GM18517 (cell line): ENCODE results near the gene ZNF280C.

Experiments used
- ATAC-seq: cut with Tn5 transposase; IDR thresholded peaks from one replicate; pipeline ENCODE4 v1.9.1; 2021; ENCODE audit warnings: mild to moderate bottlenecking, moderate library complexity; ENCODE audit not compliant: unreplicated experiment

The ZNF280C gene

DNA sequence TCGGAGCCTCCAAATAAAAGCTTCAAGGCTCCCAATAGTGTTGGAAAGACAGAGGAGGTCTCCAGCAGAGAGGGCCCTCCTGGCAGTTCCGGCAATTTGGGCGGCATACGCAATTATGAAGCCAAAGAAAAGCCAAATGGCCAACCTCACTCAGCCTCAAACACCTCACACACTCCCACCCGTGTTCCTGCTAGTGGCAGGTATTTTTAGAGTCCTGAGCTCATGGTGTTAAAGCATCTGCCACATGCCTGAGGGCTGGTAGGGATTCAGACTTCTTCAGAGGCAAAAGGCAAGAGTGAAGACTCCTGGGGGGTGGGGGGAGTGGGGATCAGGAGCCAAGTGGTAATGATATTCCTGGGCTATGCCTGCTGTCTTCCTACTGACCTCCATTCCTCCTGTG is 89.5 kb downstream of the ZNF280C start:
- no peak for ATAC-seq

DNA sequence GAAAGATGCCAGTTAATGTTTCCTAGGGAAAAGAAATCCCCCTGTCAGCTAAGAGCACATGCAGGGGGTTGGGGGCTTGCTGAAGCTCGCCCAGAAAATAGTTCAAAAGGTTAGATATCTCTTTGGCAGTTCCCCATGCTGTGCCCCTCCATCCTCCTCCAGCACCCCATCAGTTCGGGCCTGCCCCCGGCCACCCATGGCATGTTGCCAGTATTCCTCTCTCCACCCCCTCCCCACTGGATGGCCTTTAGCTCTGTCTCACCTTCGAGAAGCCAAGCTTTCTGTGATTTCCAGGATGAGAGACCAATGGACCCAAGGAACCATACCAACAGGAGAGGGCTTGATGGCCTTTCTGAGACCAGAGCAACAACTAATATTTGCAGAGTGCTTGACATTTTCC is 91.8 kb downstream of the ZNF280C start:
- no peak for ATAC-seq

DNA sequence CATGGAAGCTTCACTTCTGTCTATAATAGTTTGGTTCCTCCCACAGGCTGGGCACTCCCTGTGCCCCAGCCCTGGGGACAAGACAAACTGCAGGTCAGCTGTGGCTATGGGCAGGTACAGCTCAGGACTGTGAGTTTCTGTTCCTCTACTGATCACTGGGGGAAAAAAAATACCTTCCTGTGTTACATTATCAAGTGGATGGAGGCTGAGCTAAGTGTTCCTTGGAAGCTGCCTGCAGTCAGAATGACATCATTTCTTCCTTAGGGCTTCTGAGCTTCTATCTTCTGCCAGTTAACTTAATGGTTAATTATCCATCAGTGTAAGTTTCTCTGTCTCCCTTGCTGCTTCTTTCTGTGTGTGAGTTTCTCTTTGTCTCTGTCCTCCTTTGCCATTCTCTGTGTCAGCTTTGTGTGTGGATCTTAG is 92.3 kb downstream of the ZNF280C start:
- ATAC-seq = peak; percentile 86

DNA sequence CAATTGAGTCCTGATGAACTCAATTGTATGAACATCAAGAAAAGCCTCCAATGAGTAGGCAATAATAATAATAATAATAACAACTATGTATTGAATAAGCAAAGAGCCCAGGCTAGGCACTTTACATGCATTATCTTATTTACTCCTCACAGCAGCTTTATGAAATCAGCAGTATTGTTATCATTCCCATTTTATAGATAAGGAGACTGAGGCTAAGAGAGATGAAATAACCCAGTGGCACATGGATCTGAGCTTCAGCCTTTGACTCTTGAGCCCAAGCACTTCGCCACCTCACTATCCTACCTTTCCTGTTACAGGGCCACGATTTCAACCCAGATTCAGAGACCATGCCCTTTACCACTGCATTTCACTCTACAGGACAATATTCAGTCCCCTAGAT is 93.8 kb downstream of the ZNF280C start:
- no peak for ATAC-seq

DNA sequence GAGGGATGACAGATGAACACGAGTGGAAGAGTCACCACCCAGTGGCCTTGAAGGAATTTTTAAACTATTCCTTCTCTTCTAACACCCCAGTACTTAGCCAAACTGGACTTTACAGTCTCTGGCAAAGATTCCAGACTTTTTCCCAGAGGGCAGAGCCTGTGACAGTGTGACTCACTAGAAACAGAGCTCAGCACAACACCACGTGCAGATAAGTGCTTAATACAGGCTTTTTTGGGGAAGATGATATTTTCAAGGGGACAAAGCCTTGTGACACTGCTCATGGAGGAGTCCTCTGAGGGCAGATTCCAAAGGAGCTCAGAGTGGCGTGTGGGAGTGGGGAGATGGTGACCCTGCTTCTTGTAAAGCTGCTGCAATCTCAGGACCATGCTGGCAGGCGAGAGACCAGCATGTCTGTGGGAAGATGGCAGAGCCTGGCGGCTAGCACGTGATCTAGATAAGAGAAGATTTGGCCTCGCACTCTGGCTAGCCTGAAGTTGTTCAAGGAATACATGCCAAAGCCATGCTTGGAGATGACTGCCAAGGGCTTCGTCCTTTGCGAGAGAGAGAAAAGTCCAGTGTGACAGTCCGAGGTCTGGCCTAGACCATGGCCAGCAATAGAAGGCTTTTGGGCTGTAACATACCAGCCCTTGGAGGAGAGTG is 94.5 kb downstream of the ZNF280C start:
- ATAC-seq = no peak

DNA sequence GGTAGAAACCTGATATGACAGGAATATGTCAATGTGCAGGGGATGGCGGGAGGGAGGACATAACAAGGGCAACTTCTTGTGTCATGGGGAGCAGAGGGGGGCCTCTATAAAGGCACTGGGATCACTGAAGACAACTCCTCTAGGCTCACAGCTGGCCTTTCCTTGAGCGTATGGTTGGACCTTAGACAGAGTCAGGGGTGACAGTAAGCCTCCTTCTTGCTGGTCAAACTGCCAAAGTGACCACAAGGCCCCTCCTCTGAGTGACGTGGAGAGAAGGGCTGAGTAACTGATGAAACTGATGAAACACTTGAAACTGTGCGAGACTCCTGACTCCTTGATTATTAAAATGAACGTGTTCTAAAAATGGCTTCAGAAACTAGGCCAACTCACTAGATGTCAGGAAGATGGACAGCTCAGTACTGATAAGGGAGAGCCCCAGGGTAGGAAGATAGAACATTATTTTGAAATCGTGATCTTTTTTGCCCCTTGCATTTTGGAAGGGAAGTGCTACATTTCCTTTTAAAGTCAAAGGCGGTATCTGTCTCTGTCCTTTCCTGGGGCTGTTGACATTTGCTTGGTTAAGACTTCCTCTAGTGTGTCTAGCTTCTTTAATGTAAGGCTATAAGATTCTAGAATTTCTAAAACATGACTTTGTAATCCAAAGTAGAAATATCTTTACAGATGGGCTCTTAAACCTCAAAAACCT is 95.4 kb downstream of the ZNF280C start:
- no peak for ATAC-seq

DNA sequence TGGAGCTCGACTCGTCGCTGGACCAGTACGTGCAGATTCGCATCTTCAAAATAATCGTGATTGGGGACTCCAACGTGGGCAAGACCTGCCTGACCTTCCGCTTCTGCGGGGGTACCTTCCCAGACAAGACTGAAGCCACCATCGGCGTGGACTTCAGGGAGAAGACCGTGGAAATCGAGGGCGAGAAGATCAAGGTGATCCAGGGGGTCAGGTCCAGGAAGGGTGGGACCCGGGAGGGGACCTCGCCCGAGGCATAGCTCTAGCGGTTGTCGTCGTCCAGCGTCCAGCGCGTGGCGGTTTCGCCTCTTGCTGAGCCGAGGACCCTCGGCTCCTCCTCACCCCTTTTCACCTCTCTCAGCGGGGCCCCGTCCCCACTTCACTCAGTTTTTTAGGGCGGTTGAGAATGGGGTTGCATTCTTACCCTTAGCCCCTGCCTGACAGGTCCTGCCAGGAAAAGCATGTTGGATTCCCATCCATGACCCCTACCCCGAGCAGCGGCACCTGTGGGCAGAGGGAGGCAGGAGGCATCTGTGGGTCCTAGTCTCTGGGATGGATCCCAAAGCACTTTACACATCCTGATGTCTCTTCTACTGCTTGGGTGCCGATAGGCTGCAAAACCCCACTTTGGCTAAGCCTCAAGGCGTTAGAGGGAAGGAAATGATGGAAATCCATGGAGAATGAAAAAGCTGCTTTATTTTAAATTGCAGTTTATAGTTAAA is 96.4 kb downstream of the ZNF280C start:
- ATAC-seq = no peak

DNA sequence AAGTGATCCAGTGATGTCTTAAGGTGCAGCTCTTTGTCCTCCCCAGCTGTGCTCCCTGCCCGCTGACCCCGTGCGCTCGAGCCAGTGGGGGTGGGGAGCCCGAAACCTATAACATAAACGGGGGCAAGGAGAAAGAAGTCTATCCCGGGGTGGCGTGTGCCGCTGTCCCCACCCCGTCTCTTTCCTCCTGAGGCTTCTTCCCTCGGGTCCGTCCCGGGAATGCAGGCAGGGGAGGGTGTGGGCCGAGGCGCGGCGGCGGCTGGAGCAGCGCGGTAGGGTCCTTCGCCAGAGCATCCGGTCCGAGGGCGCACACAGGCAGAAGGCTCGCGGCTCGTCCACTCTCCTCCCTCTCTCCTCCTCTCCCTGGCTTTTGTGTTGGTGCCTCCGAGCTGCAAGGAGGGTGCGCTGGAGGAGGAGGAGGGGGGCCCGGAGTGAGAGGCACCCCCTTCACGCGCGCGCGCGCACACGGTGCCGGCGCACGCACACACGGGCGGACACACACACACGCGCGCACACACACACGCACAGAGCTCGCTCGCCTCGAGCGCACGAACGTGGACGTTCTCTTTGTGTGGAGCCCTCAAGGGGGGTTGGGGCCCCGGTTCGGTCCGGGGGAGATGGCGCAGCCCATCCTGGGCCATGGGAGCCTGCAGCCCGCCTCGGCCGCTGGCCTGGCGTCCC is 97.1 kb downstream of the ZNF280C start, which contains the start of gene RAB33A:
TSS of gene RAB33A (plus strand) at position 517 of the 681 bp plus-strand sequence. CDS start at position 618, 101 bp downstream.
- no peak for ATAC-seq

DNA sequence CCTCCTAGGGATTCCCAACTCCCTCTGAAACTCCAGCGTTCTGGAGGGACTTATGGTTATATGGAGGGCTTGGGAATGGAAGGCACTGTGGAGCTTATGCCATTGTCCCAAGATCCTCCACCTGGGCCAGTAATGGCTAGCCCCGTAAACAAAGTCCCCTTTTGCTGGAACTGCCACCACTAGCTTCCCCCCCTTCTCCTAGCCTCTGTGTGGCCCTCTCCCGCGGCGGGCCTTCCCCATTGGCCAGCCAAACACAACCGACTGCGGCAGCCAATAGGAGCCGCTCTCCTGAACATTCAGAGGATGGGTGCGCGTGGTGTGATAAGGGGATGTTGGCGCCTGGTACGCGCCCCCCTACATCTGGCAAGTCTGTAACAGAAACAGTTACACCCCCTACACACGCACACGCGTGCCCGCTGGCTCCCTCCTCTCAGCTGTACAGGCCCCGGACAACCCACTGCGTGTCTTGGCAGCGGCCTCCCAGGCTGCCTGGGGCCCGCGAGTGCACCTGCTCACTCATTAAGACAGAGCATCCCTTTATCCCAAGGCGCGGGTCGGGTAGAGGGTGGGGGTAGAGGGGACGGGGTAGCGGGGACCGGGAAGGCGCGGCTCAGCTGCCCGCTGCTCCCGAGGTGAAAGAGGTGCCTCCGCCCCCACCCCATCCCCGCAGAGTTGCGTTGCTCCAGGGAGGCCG is 97.8 kb downstream of the ZNF280C start:
- ATAC-seq = peak; percentile 60

DNA sequence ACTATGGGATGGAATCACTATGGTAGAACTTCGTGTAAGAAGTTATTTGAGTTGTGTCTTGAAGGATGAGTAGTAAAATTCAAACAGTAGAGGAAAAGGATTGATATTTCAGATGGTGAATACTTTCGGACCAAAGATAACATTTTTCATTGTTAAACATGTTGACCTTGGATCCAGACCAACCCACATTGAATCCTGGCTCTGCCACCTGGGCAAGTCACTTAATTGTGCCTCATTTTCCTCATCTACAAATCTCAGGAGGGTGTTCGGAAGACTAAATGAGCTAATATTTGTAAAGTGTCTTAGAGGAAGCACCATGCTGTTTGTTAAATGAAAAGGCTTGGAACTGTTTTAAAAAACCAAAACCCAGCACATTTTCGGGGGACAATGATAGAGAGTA is 101.7 kb downstream of the ZNF280C start:
- no peak for ATAC-seq

DNA sequence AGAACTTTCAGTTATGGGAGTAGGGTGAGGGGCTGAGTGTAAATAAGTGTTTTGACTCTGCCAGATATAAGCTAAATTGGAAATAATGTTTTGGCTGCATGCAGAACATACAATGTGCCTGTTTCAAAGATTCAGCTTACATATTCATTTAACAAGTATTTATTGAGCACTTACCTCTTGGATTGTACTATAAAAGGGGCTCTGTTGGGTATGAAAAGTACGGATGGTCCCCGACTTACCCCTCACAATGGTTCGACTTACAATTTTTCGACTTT is 102.3 kb downstream of the ZNF280C start:
- ATAC-seq = no peak

DNA sequence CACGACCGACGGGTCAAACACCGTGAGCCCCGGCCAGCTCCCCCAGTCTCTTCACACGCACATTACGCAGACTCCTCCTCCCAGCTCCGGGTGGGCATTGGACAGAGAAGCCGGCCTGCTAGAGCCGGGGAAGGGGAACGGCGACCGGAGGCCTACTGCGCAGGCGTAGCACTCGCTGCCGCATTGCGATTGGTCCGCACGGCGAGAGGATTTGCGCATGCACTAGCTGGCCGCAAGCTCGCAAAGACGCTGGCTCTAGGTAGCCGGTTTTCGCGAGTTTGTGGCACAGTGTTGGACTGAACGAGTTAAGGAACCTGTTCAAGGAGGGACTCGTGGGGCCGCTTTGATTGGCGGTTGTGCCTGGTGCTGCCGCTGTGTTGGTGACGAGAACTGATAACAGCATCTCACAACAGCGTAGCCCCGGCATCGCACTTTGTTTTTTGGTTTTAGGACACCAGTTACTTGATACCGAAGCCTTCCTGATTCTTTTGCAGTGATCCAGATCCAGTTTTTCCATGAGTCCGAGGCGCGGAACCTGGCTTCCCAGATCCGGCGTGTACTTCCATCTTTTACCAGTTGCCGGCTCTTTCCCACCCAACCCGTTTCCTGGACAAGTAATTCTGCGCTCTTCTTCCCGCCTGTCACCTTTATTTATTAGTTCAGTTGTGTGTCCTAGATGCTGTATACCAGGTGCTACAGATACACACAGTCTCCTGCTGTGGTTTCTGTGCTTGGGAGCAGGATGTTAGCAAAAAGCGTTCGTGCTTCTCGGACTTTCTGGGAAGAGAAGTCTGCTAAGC is 102.8 kb downstream of the ZNF280C start, which contains the start of gene AIFM1:
TSS of gene AIFM1 (minus strand) at position 139 of the 800 bp plus-strand sequence. CDS start 185 bp downstream, outside the sequence.
- peak; percentile 85 for ATAC-seq

DNA sequence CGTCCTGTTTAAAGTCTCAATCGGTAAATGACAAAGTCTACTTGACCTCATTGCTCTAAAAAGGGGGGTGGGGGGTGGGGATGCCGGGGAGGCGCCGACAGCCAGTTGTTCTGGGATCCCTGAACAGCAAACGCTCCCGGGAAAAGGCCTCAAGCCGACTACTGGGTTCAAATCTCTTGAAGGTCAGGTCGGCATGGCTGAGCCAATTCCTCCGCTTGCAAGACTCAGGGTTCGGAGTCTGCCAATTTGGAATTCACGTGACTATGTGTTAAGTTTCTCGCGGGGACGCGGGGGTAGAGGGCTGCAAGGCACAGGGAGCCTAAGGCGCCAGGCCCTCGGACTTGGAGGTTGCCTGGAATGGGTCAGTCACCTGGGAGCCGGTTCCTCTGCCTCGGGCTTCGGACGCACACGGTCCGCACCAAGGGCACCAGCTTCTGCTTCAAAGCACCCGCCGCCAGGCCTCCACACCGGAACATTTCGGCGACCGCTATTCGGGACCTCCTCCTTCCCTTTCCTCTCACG is 103.5 kb downstream of the ZNF280C start:
- ATAC-seq = no peak

DNA sequence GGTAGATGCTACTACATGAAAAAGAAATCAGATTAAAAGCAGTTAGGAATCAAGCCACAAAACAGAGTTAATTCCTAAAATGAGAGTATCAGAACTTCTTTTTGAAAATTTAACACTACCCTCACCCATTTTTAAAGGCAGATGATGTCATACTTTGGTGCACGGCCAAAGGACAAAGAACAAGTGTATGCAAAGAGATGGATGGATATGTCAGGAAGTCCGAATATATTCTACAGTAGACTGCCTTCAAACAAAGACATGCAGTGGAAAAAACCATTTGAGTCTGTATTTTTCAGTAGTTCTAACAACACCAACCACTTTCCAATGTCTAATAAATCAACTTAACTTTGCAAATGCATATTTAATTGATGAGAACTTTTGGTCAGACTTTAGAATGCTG is 105.3 kb downstream of the ZNF280C start:
- ATAC-seq = no peak

DNA sequence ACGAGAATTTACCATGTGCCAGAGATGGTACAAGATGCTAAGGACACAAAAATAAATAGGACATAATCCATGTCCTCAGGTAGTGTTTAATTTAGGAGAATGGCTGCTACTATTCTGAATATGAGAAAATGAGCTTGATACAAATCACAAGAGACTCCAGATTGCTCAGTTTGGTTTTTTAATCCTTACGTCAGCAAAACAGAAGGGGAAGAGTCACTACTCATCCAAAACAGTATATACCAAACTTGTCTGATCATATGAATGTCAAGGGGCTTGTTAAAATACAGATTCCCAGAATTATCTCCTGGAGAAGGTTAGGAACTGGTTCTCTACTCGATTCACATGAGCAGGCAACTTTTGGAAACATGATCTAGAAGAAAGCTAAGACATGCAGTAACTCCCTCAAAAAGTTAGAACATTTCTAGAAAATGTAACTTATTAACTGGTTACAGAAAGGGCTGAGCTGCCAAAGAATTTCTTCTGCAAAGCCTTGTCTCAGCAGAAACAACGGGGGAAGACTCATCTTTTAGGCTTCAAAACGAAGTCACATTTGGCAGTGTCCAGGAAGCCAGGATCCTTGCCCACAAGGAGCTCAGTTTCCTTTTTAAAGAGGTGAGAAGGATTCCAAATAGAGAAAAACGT is 106.5 kb downstream of the ZNF280C start:
- ATAC-seq = no peak

DNA sequence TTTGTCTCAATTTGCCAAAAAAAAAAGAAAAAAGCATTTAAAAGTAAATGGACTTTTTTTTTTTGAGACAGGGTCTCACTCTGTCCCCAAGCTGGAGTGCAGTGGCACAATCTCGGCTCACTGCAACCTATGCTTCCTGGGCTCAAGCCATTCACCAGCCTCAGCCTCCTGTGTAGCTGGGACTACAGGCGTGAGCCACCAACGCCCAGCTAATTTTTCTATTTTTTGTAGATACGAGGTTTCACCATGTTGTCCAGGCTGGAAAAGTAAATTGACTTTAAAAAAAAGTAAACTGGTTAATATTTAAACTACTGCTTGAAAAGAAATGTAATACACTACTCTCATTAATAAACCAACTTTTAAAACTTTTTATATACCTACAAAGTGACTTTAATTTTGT is 108.9 kb downstream of the ZNF280C start:
- ATAC-seq = no peak

DNA sequence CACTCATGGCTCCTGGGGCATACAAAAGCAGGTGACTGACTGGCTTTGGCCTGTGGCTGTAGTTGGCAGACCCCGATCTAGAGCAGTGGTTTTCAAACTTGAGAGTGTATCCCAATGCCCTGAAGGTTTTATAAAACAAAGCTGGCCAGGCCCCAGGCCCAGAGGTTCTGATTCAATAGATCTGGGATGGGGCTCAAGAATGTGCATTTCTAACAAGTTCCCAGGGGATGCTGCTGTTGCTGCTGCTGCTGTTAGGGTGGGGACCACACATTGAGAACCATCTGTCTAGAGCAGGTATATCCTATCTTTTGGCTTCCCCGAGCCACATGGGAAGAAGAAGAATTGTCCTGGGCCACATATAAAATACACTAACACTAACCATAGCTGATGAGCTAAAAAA is 110.4 kb downstream of the ZNF280C start:
- no peak for ATAC-seq

DNA sequence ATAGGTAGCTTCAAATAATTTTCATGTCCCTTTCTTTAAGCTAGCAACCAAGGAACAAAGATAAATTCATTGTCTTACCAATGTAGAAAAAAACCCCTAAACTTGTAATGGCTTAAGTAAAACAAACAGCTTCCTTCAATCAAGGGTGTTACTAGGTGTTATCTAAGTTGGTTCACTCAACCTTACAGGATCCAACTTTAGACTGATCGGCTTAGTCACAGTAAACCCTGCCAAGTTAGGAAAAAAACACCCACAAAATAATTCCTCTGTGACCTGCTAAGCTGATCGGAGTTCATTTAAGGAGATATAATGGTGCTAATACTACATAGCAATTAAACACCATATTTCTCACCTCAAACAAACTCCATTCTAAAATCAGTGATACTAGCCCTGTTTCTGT is 113.1 kb downstream of the ZNF280C start:
- no peak for ATAC-seq
